ENCODE data around the gene DYTN.

Gene DYTN

DNA sequence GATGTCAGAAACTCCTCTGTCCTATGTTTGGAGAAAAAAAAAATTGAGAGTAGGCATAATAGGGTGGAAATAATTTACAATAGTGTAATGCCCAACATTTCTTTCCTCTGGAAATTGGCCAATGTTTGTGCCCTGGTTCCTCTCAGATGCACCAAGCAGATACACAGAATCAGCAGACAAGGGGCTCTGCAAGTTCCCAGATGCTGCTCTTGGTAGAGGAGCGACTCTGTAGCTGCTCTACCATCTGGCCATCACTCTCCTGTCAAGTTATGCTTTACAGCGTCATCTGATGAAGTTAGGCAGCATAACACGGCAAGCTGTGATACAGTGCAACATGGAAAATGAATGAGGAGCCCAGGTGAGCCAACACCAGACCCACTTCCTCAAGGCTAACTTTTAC, 1.6 kb downstream of the DYTN start:
- TF ChIP-seq POLR2AphosphoS5 (IDR thresholded peaks at IDR 0.05; ENCODE audit: low read depth, low read length) = no peak
- no peak for TF ChIP-seq FOXP2 (optimal IDR thresholded peaks at IDR 0.05; ENCODE audit: borderline replicate concordance, extremely low read depth, extremely low read length, insufficient read depth)
- TF ChIP-seq, protein P1, sequence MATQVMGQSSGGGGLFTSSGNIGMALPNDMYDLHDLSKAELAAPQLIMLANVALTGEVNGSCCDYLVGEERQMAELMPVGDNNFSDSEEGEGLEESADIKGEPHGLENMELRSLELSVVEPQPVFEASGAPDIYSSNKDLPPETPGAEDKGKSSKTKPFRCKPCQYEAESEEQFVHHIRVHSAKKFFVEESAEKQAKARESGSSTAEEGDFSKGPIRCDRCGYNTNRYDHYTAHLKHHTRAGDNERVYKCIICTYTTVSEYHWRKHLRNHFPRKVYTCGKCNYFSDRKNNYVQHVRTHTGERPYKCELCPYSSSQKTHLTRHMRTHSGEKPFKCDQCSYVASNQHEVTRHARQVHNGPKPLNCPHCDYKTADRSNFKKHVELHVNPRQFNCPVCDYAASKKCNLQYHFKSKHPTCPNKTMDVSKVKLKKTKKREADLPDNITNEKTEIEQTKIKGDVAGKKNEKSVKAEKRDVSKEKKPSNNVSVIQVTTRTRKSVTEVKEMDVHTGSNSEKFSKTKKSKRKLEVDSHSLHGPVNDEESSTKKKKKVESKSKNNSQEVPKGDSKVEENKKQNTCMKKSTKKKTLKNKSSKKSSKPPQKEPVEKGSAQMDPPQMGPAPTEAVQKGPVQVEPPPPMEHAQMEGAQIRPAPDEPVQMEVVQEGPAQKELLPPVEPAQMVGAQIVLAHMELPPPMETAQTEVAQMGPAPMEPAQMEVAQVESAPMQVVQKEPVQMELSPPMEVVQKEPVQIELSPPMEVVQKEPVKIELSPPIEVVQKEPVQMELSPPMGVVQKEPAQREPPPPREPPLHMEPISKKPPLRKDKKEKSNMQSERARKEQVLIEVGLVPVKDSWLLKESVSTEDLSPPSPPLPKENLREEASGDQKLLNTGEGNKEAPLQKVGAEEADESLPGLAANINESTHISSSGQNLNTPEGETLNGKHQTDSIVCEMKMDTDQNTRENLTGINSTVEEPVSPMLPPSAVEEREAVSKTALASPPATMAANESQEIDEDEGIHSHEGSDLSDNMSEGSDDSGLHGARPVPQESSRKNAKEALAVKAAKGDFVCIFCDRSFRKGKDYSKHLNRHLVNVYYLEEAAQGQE (IDR thresholded peaks at IDR 0.05; ENCODE audit: insufficient read depth in 1 of 2, low read depth in 2 of 2, low read length in 2 of 2) = no peak
- no peak for TF ChIP-seq TAF1 (IDR thresholded peaks at IDR 0.05; ENCODE audit: borderline replicate concordance, insufficient read depth, low read length)
- no peak for TF ChIP-seq SIN3A (IDR thresholded peaks at IDR 0.05; ENCODE audit: borderline replicate concordance, insufficient read depth, low read length)

DNA sequence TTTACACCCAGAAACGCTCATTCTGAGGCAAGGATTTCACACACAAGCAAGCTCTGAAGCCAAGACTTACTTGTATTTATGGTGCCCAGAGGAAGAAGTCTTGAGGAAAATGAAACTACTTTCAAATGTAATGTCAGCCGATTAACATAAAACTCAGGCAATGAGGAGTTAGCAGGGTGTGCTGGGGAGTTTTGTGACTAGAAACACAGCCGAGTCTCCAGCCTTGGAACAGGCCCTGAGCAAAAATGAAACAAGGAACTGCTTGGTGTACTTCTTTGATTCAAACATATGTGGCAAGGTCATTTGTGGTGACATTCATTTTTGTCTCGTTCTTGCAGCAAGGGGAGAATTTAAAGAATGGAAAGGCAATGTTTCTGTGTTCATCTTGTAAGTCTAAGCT, 4.5 kb downstream of the DYTN start:
- TF ChIP-seq TAF1 (IDR thresholded peaks at IDR 0.05; ENCODE audit: borderline replicate concordance, insufficient read depth, low read length) = no peak
- TF ChIP-seq POLR2AphosphoS5 (IDR thresholded peaks at IDR 0.05; ENCODE audit: low read depth, low read length) = no peak
- no peak for TF ChIP-seq FOXP2 (optimal IDR thresholded peaks at IDR 0.05; ENCODE audit: borderline replicate concordance, extremely low read depth, extremely low read length, insufficient read depth)
- no peak for TF ChIP-seq SIN3A (IDR thresholded peaks at IDR 0.05; ENCODE audit: borderline replicate concordance, insufficient read depth, low read length)
- TF ChIP-seq, protein P1 (IDR thresholded peaks at IDR 0.05; ENCODE audit: insufficient read depth in 1 of 2, low read depth in 2 of 2, low read length in 2 of 2) = no peak

DNA sequence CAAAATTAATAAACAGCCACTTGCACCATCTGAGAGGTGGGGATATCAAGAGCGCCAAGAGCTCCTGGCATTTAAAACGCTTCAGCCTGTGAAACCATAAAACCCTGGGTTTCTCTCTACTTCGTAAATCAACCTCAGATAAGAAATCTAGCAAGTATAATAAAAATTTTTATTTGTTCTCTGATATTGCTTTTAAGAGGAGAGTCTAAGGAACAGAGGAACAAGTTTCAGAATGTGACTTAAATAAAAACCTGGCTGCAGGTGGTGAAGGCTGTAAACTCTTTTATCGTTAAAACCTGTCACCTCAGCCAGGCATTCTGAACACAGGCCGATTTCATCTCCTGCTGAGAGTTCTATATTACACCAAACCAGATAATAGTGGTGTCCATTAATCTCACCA, 9.9 kb downstream of the DYTN start:
- TF ChIP-seq FOXP2 (optimal IDR thresholded peaks at IDR 0.05; ENCODE audit: borderline replicate concordance, extremely low read depth, extremely low read length, insufficient read depth) = no peak
- TF ChIP-seq SIN3A (IDR thresholded peaks at IDR 0.05; ENCODE audit: borderline replicate concordance, insufficient read depth, low read length) = no peak
- no peak for TF ChIP-seq TAF1 (IDR thresholded peaks at IDR 0.05; ENCODE audit: borderline replicate concordance, insufficient read depth, low read length)
- TF ChIP-seq, protein P1 (IDR thresholded peaks at IDR 0.05; ENCODE audit: insufficient read depth in 1 of 2, low read depth in 2 of 2, low read length in 2 of 2) = no peak
- no peak for TF ChIP-seq POLR2AphosphoS5 (IDR thresholded peaks at IDR 0.05; ENCODE audit: low read depth, low read length)

DNA sequence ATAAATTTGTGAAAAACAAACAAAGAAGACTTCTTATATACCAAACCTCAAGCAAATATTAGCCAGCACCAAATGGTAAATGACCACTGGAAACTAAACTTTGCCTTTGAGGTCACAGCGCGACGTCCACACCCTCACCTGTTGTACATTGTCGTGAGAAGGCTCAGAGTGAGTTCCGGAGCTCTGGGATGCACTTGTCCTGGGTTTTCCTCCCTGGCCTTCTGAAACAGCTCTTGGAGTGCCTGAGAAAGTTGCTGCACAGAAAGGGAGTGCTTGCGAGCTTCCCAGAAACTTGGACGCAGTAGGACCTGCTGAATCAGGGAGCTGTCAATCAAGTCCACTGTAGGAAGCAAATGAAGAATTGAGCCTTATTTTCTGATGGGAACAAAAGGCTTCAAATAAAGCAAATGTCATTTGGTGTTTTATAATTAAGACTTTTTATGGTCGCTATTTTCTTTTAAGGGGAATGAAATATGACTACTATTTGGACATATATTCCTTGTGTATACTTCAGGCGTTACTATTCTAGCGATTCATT, 11.0 kb downstream of the DYTN start:
- TF ChIP-seq, protein P1 (IDR thresholded peaks at IDR 0.05; ENCODE audit: insufficient read depth in 1 of 2, low read depth in 2 of 2, low read length in 2 of 2) = no peak
- no peak for TF ChIP-seq SIN3A (IDR thresholded peaks at IDR 0.05; ENCODE audit: borderline replicate concordance, insufficient read depth, low read length)
- TF ChIP-seq POLR2AphosphoS5 (IDR thresholded peaks at IDR 0.05; ENCODE audit: low read depth, low read length) = no peak
- TF ChIP-seq FOXP2 (optimal IDR thresholded peaks at IDR 0.05; ENCODE audit: borderline replicate concordance, extremely low read depth, extremely low read length, insufficient read depth) = no peak
- TF ChIP-seq TAF1 (IDR thresholded peaks at IDR 0.05; ENCODE audit: borderline replicate concordance, insufficient read depth, low read length) = no peak

Measured in PFSK-1 (cell line).